ENCODE data around the gene PRIM2. TPM values are rescaled to one million over a fixed set of nuclear protein-coding genes. Genes with fewer than 3 reads are reported as not detected.
"Not testable (repeated sequence)": the region's sequence is repeated elsewhere in the genome, so short reads cannot be mapped to it uniquely, and the experiment has no call there.

The PRIM2 gene
- total RNA-seq, 1 experiment from 2014 or later, result 45.2 TPM

GRCh38 chr6:57557855-57558254 lies 240.4 kb downstream of the PRIM2 start:
- H3K36me3 ChIP-seq (ENCODE audit: insufficient read depth, low read length, poor library complexity, severe bottlenecking); BruUV-seq (replicated peaks); H3K27ac ChIP-seq (ENCODE audit: low read depth, low read length, poor library complexity, severe bottlenecking); H3K9me3 ChIP-seq (ENCODE audit: low read depth, low read length, poor library complexity, severe bottlenecking); H3K4me3 ChIP-seq (ENCODE audit: low read depth, low read length, poor library complexity, severe bottlenecking); intact Hi-C loops (cut with micrococcal nuclease; ENCODE audit: unreplicated experiment); DNase-seq (ENCODE audit: low spot score); POLR2A ChIA-PET (ENCODE audit: low non-redundant PET); CTCF ChIA-PET; H3K4me1 ChIP-seq (ENCODE audit: insufficient read depth, low read length, poor library complexity, severe bottlenecking); H3K27me3 ChIP-seq (replicated peaks; ENCODE audit: insufficient read depth, low read depth, low read length, poor library complexity): not testable (repeated sequence)

DNA sequence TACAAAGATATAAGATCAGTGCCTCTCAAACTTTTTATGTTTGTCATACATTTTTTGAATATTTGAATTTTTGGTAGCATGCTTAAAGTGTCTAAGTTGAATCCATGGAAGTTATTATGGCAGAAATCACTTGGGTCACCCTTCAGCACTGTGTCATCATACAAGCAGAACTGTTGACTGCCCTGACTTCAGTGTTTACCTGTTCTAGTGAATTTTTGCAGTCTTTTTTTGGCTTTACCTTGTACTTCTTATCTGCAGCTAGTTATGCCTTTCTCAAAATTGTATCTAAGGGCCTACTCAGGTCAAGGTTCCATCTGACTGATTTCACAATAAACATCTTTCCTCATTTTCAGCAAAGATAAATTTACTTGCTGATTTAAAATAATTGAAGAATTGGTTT lies 241.7 kb downstream of the PRIM2 start:
- BruUV-seq (replicated peaks); H3K36me3 ChIP-seq (ENCODE audit: insufficient read depth, low read length, poor library complexity, severe bottlenecking); H3K27ac ChIP-seq (ENCODE audit: low read depth, low read length, poor library complexity, severe bottlenecking); POLR2A ChIA-PET (ENCODE audit: low non-redundant PET); DNase-seq (ENCODE audit: low spot score); intact Hi-C loops (cut with micrococcal nuclease; ENCODE audit: unreplicated experiment); H3K27me3 ChIP-seq (replicated peaks; ENCODE audit: insufficient read depth, low read depth, low read length, poor library complexity); CTCF ChIA-PET; H3K4me1 ChIP-seq (ENCODE audit: insufficient read depth, low read length, poor library complexity, severe bottlenecking); H3K9me3 ChIP-seq (ENCODE audit: low read depth, low read length, poor library complexity, severe bottlenecking); H3K4me3 ChIP-seq (ENCODE audit: low read depth, low read length, poor library complexity, severe bottlenecking): not testable (repeated sequence)

- H3K4me1 ChIP-seq (ENCODE audit: insufficient read depth, low read length, poor library complexity, severe bottlenecking); H3K36me3 ChIP-seq (ENCODE audit: insufficient read depth, low read length, poor library complexity, severe bottlenecking); CTCF ChIA-PET; DNase-seq (ENCODE audit: low spot score); H3K4me3 ChIP-seq (ENCODE audit: low read depth, low read length, poor library complexity, severe bottlenecking); POLR2A ChIA-PET (ENCODE audit: low non-redundant PET); BruUV-seq (replicated peaks); intact Hi-C loops (cut with micrococcal nuclease; ENCODE audit: unreplicated experiment); H3K9me3 ChIP-seq (ENCODE audit: low read depth, low read length, poor library complexity, severe bottlenecking); H3K27ac ChIP-seq (ENCODE audit: low read depth, low read length, poor library complexity, severe bottlenecking); H3K27me3 ChIP-seq (replicated peaks; ENCODE audit: insufficient read depth, low read depth, low read length, poor library complexity): not testable (repeated sequence)
Observed at GRCh38 chr6:57562233-57562632, 244.8 kb downstream of the PRIM2 start.

DNA sequence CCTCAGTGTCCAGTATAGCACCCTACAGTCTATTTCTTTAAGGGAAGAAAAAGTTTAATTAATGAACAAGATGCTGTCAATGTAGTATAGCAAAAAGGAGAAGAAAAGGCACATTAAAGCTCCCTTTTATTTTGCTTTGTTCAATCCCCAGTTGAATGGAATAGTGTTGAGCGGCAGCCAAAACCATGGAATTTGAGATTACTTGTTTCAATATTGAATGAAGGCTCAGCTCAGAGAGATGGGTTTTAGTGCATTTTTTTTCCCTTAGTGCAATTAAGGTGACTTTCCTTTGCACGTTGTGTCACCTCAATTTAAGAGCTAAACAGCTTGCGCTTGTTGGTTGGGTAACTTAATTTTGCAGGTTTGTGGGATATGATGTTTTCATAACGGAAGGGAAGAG lies 254.7 kb downstream of the PRIM2 start:
- H3K36me3 ChIP-seq (ENCODE audit: insufficient read depth, low read length, poor library complexity, severe bottlenecking); DNase-seq (ENCODE audit: low spot score); H3K27me3 ChIP-seq (replicated peaks; ENCODE audit: insufficient read depth, low read depth, low read length, poor library complexity); H3K4me1 ChIP-seq (ENCODE audit: insufficient read depth, low read length, poor library complexity, severe bottlenecking); H3K27ac ChIP-seq (ENCODE audit: low read depth, low read length, poor library complexity, severe bottlenecking); H3K4me3 ChIP-seq (ENCODE audit: low read depth, low read length, poor library complexity, severe bottlenecking); POLR2A ChIA-PET (ENCODE audit: low non-redundant PET); CTCF ChIA-PET; H3K9me3 ChIP-seq (ENCODE audit: low read depth, low read length, poor library complexity, severe bottlenecking); intact Hi-C loops (cut with micrococcal nuclease; ENCODE audit: unreplicated experiment); BruUV-seq (replicated peaks): not testable (repeated sequence)

DNA sequence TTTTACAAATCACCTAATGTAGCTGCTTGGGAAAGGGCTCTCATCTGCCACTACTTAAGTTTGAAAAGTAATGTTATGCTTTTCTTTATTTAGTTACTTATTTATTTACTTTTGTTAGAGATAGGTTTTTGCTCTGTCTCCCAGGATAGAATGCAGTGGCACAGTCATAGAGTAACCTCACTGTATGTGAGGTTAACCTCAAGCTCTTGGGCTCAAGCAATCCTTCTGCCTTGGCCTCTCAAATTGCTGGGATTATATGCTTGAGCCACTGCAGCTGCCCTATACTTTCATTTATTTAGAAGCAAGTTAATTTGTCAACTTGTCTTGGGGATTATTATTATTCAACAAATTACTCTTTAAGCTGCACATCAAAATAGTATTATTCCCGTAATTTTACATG lies 255.4 kb downstream of the PRIM2 start:
- H3K4me1 ChIP-seq (ENCODE audit: insufficient read depth, low read length, poor library complexity, severe bottlenecking); H3K4me3 ChIP-seq (ENCODE audit: low read depth, low read length, poor library complexity, severe bottlenecking); POLR2A ChIA-PET (ENCODE audit: low non-redundant PET); BruUV-seq (replicated peaks); H3K9me3 ChIP-seq (ENCODE audit: low read depth, low read length, poor library complexity, severe bottlenecking); intact Hi-C loops (cut with micrococcal nuclease; ENCODE audit: unreplicated experiment); H3K27ac ChIP-seq (ENCODE audit: low read depth, low read length, poor library complexity, severe bottlenecking); H3K36me3 ChIP-seq (ENCODE audit: insufficient read depth, low read length, poor library complexity, severe bottlenecking); H3K27me3 ChIP-seq (replicated peaks; ENCODE audit: insufficient read depth, low read depth, low read length, poor library complexity); CTCF ChIA-PET; DNase-seq (ENCODE audit: low spot score): not testable (repeated sequence)

DNA sequence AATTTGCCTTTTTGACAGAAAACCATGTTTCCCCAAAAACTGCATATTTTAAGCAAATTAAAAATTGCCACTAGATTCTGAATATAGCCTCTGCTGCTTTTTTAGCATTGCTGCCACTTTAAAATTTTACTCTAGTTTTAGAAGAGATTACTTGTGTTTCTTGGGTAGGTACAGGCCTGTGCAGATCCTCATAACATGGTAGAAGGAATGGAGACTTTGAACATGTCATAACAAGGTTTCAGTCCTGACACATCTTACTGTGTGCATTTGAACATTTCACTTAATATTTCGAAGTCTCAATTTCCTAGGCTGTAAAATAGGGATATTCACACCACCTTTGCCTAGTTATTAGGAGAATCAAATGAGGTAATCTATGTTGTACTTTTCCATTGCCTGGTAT lies 259.6 kb downstream of the PRIM2 start:
- H3K36me3 ChIP-seq (ENCODE audit: insufficient read depth, low read length, poor library complexity, severe bottlenecking); CTCF ChIA-PET; intact Hi-C loops (cut with micrococcal nuclease; ENCODE audit: unreplicated experiment); H3K4me3 ChIP-seq (ENCODE audit: low read depth, low read length, poor library complexity, severe bottlenecking); H3K27ac ChIP-seq (ENCODE audit: low read depth, low read length, poor library complexity, severe bottlenecking); H3K9me3 ChIP-seq (ENCODE audit: low read depth, low read length, poor library complexity, severe bottlenecking); BruUV-seq (replicated peaks); H3K27me3 ChIP-seq (replicated peaks; ENCODE audit: insufficient read depth, low read depth, low read length, poor library complexity); H3K4me1 ChIP-seq (ENCODE audit: insufficient read depth, low read length, poor library complexity, severe bottlenecking); DNase-seq (ENCODE audit: low spot score); POLR2A ChIA-PET (ENCODE audit: low non-redundant PET): not testable (repeated sequence)
